ENCODE data around the gene C1R.

- TF ChIP-seq YY1 (IDR thresholded peaks at IDR 0.05; ENCODE audit: insufficient read depth, insufficient read length) (no peak), ZNF274 (IDR thresholded peaks at IDR 0.05; ENCODE audit: low read depth, low read length) (no peak), SUZ12 (IDR thresholded peaks at IDR 0.05; ENCODE audit: extremely low read depth, insufficient read depth, insufficient read length) (no peak)
Measured at GRCh38 chr12:7035463-7035862, 56.8 kb downstream of the C1R start.

Data from NT2/D1 (cell line).